Peyer's patch (tissue), 4 donors: ENCODE data around the gene STUB1.

Source experiments
- POLR2A ChIP-seq, 2 donors: fragments of 450-650 bp; IDR thresholded peaks; one replicate each; pipeline ENCODE4 v1.5.1; 2017; ENCODE audit warnings: antibody characterized with exemption in 2 of 2, mild to moderate bottlenecking in 2 of 2, moderate library complexity in 2 of 2
- TF ChIP-seq, protein P1 (sequence below), 6 experiments: fragments of 450-650 bp in 4 of 6; fragments of 200-600 bp in 2 of 6; sonication (generic) in 1 of 6; IDR thresholded peaks; one replicate each; pipeline ENCODE4 v1.5.1; 2017 to 2019; ENCODE audit warnings: antibody characterized with exemption in 6 of 6, mild to moderate bottlenecking in 3 of 6, moderate library complexity in 1 of 6

DNA sequence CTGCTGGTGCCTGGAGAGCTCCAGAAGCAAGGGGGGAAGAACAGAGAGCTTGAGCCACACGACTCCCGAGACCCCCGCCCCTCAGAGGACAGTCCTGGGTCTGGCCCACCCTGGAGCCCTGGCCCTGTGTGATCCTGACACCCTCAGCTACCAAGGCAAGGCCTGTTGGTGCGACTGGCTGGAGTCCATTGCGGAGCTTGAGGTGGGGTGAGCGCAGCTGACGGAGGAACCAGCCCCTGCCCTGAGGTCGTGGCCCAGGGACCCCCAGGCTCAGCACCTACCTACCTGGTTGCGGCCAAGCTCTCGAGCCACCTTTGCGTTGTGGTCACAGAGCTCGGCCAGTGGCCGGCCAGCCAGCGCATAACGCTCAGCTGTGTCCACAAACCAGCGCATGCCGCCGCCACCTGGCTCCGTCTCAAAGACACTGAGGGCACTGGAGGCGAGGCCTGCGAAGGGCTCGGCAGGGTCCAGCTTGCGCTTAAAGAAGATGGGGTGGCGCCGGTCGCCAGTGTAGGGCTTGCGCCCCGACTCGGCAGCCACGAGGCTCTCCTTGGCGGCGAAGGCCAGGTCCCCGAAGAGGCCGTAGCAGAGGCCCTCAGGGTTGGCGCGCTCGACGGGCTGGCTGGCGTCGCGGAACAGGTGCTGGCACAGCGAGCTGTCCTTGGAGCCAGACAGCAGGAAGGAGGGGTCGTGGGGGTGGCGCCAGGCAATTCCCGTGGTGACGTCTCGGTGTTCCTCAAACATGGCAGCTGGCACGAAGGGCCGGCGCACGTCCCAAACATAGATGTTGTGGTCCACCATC lies 6.5 kb downstream of the STUB1 start:
- TF ChIP-seq, protein P1, sequence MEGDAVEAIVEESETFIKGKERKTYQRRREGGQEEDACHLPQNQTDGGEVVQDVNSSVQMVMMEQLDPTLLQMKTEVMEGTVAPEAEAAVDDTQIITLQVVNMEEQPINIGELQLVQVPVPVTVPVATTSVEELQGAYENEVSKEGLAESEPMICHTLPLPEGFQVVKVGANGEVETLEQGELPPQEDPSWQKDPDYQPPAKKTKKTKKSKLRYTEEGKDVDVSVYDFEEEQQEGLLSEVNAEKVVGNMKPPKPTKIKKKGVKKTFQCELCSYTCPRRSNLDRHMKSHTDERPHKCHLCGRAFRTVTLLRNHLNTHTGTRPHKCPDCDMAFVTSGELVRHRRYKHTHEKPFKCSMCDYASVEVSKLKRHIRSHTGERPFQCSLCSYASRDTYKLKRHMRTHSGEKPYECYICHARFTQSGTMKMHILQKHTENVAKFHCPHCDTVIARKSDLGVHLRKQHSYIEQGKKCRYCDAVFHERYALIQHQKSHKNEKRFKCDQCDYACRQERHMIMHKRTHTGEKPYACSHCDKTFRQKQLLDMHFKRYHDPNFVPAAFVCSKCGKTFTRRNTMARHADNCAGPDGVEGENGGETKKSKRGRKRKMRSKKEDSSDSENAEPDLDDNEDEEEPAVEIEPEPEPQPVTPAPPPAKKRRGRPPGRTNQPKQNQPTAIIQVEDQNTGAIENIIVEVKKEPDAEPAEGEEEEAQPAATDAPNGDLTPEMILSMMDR (IDR thresholded peaks at IDR 0.05): no peak
- TF ChIP-seq POLR2A (IDR thresholded peaks at IDR 0.05): no peak
